M059J (cell line): Measurements from ENCODE around the gene ADCY3. TPM values are rescaled to one million over a fixed set of nuclear protein-coding genes. Genes with fewer than 3 reads are reported as not detected.

Experiments
- DNase-seq: peaks from one replicate; pipeline ENCODE4 v3.0.0-alpha.2; 2012; ENCODE audit warnings: low read depth
- total RNA-seq: library from RNA; depleted of rRNA; stranded (reverse); fragments of >200 nt; shearing (Covaris generic); gene quantifications from 2 replicates; pipeline ENCODE4 v1.2.3, GENCODE V29; 2014

ADCY3 gene
- total RNA-seq, 1 experiment from 2014 or later: 18.1 TPM

- DNase-seq: no peak
These were observed 88.6 kb downstream of the ADCY3 start for GRCh38 chr2:24831221-24832072.

- no peak for DNase-seq
These were observed 89.3 kb downstream of the ADCY3 start for GRCh38 chr2:24830786-24831185.

DNA sequence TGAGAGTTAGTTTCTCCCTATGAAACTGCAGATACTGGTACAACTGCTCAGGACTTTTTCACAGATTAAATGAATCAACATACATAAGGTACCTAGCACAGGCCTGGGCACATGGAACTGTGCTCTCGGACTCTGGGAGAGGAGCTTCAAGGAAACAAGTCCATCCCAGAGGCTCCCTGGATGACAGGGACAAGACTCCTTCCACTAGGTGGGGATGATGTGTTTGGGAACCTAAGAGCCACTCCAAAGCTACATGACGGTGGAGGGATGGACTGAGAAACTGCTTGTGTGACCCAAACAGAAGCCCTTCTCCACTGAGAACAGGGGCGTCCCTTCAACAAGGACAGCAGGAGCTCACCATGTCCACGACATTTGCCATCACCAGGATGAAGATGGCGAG lies 89.7 kb downstream of the ADCY3 start:
- peak; percentile 33 for DNase-seq

DNA sequence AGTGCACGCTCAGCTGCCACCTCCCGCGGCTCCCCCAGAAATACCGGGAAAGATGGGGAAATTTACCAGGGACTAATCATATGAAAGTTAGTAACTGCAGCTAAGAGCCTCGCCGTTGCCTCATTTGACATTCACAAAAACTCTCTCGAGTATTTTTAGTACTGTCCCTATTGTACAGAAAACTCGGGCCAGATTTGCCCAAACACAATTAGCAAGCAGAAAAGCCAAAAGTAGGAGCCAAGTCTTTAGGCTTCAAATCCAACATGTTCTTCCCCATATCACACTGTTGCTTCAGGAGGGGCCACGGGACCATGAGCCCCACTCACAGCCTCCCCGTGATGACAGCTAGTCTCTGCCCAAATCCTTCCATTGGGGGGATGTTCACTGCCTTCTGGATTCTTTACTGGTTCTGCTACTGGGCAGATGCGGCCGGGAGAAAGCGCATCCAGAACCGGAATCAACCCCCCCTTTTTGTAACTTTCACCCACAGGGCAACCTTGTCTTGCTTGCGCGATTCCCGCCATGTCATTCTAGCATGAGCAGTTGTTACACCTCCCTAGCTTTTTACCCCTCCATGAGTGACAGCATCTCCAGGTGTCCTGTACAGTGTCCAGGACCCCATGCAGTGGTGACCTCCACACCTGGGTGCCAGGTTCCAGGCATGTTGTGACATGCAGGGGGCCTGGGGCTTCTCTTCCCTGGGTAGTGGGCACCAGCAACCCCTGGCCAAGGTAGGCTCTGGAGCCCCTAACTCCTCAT lies 91.6 kb downstream of the ADCY3 start:
- no peak for DNase-seq

DNA sequence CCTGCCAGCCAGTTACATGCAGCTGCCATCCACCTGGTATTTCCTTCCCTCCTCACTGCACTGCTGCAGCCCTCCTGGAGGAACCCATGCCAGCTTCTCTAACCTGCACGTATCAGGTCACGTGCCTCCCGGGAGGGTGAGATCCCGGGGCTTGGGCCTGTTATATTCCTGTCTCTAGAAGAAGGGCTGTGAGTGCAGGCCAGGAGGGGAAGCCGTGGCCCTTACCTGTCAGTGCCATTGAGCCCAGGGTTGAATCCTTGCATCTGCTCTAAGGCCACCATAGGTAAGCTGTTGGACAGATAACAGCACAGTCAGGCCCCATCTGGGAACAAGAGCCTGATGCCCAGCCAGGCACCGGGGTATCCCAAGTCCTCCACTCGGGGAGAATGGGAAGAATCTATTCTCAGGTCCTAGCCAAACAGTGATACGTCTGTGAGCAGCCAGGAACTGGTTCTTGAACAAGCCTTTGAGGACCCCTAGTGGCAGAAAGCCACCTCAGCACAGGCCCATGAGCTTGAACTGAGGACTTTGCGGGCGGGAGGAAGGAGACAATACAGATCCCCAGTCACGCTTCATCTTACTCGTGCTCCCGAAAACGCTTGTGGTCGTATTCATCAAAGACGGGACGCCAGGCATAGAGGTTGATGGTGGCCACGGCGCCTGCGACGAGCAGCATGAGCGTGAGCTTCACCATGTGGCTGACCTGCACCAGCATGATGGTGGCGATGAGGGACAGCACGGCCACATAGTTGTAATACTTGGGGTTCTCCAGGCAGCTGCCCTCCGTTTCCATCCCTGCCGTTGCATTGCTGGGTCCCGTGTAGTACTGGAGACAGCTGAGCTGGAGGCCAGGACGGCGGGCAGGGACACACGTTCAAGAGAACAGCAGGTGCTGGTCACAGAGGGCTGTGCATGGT lies 92.5 kb downstream of the ADCY3 start:
- DNase-seq: peak; percentile 75

DNA sequence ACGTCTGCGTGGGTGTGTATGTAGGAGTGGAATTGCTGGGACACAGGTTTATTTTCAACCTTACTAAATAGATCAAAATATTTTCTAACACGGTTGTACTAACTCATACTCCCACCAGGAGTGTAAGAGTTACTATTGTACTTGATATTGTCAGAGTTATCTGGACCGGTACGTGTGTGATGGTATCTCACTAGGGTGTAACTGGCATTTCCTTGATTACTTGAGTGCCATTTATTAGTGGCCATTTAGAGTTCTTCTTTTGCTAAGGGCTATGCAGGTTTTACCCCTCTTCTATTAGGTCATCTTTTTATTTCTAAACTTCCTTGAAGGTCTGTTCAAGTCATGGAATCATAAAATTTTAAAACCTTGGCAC lies 93.3 kb downstream of the ADCY3 start:
- DNase-seq: no peak

GRCh38 chr2:24825883-24826772 lies 93.9 kb downstream of the ADCY3 start:
- DNase-seq: no peak

GRCh38 chr2:24824966-24825882 lies 94.8 kb downstream of the ADCY3 start:
- DNase-seq: no peak

DNA sequence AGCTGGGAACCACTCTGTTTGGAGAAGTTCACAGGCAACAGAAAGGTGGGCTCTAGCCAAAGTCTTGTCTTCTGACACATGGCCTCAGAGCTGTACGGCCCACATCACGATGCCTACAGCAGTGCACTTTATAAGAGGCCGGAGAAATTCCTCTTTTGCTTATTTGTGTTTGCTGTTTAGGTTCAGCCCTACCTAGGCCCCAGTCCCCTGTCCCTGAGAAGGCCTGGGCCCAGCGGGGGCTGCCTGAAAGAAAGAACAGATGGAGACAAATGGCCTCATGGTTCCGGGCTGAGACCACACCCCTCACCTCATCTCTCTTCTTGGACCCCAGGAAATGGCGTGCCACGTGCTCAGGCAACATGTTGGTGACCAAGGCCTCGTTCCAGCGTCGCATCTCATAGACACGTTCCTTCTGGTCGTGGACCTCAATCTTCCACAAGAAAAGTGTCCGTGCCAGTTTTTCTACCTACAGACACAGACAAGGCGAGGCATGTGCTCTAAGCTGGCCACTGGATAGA lies 95.9 kb downstream of the ADCY3 start:
- DNase-seq: no peak

DNA sequence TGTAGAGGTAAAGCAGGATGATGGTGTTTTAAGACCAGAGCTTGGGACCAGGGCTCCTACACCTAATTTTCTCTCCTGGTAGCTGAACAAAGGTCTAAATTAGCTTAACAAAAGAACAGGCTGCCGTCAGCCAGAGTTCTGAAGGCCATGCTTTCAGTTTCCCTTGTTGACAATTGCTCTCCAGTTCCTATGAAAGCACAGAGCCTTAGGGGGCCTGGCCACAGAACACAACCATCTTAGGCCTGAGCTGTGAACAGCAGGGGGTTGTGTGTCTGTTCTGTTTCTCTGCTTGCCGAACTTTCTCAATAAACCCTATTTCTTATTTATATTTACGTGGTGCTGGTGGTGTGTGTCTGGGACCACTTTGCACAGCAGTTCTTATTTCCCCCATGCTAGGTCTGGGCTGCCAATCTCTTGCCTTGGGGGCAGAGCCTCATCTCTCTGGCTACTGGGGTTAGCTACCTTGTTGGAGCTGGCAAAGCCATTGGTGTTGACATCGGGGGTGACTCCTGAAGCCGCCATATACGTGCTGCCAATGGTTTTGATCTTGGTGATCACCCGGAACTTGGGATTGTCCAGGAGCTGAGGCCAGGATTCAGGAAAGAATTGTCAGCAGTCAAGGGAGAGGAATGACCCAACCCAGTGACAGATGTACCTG lies 97.9 kb downstream of the ADCY3 start:
- no peak for DNase-seq

GRCh38 chr2:24821433-24821891 lies 98.6 kb downstream of the ADCY3 start:
- DNase-seq: no peak

GRCh38 chr2:24820598-24821432 lies 99.2 kb downstream of the ADCY3 start:
- no peak for DNase-seq

- no peak for DNase-seq
These were observed 99.9 kb downstream of the ADCY3 start for GRCh38 chr2:24820175-24820513.

- DNase-seq: no peak
These were observed 100.4 kb downstream of the ADCY3 start for GRCh38 chr2:24819442-24820174.

DNA sequence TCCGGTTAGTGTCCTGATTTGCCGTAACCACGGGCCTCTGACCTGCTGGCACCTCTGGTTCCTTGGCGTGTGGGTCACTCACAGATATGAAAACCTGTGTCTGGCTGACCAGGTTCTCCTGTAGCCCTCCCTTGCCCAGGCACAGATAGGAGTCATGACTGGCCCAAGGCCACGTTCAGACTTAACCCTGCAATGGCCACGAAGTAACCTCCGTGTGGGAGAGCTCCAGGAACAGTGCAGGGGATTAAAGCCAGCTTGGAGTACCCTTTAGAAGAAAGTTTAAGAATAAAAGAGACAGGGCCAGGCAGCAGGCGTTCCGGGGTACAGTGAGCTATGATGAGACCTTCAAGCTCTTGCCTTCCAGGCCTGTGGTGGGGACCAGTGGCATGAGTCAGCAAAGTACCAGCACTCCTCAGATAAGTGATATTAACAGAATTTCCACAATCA lies 101.3 kb downstream of the ADCY3 start:
- DNase-seq: no peak

- DNase-seq: peak; percentile 75
These were observed 103.2 kb downstream of the ADCY3 start for GRCh38 chr2:24816884-24817283.

- no peak for DNase-seq
These were observed 103.6 kb downstream of the ADCY3 start for GRCh38 chr2:24816404-24816803.
